WTC11 (cell line): ENCODE measurements around the gene GUF1. TPM values are rescaled to one million over a fixed set of nuclear protein-coding genes. Genes with fewer than 3 reads are reported as not detected.

Source experiments
- ATAC-seq: fragments of 200-7000 bp; cut with Tn5 transposase; 2 replicates; pipeline ENCODE4 v1.10.0; 2021; ENCODE audit warnings: mild to moderate bottlenecking, moderate library complexity
- CTCF ChIA-PET: fragments of 300-600 bp; sonication (Branson Sonifier 250); formaldehyde crosslinking; loops from one replicate; lab custom pipeline; 2021; ENCODE audit warnings: antibody characterized with exemption; lab: Charles Lee
- POLR2A ChIA-PET: fragments of 350-600 bp; sonication (Branson Sonifier 250); formaldehyde crosslinking; loops from one replicate; lab custom pipeline; 2021; ENCODE audit warnings: antibody characterized with exemption; lab: Charles Lee
- DNase-seq: peaks from one replicate; pipeline ENCODE4 v3.0.0; 2021; ENCODE audit warnings: low spot score
- H3K27ac Mint-ChIP-seq: 2 replicates; pipeline ENCODE4 v1.8.0; 2021; ENCODE audit warnings: mixed read lengths
- H3K27me3 Mint-ChIP-seq: 2 replicates; pipeline ENCODE4 v1.8.0; 2021; ENCODE audit warnings: low read depth, mild to moderate bottlenecking, moderate library complexity, mixed read lengths
- H3K36me3 Mint-ChIP-seq: 2 replicates; pipeline ENCODE4 v1.8.0; 2021; ENCODE audit warnings: mixed read lengths
- H3K4me1 Mint-ChIP-seq: 2 replicates; pipeline ENCODE4 v1.8.0; 2022; ENCODE audit warnings: mixed read lengths
- H3K4me3 Mint-ChIP-seq: 2 replicates; pipeline ENCODE4 v1.8.0; 2021; ENCODE audit warnings: mild to moderate bottlenecking, moderate library complexity, mixed read lengths
- H3K9me3 Mint-ChIP-seq: 2 replicates; pipeline ENCODE4 v1.8.0; 2021; ENCODE audit warnings: mixed read lengths
- MXD4 ChIP-seq: fragments of 250-450 bp; sonication (Bioruptor Pico); IDR thresholded peaks from 2 replicates; pipeline ENCODE4 v1.8.0; 2021; ENCODE audit warnings: mild to moderate bottlenecking, moderate library complexity, borderline replicate concordance
- NFE2L1 ChIP-seq: sonication (generic); formaldehyde crosslinking; IDR thresholded peaks from 2 replicates; pipeline ENCODE4 v1.8.1; 2023; ENCODE audit warnings: missing genetic modification reagents
- SMAD3 ChIP-seq: sonication (generic); formaldehyde crosslinking; IDR thresholded peaks from 2 replicates; pipeline ENCODE4 v1.8.0; 2022; ENCODE audit warnings: missing genetic modification reagents, mild to moderate bottlenecking, borderline replicate concordance
- TEAD4 ChIP-seq: sonication (generic); formaldehyde crosslinking; IDR thresholded peaks from 2 replicates; pipeline ENCODE4 v1.8.0; 2022; ENCODE audit warnings: mild to moderate bottlenecking, missing genetic modification reagents
- ZNF138 ChIP-seq: sonication (generic); formaldehyde crosslinking; conservative IDR thresholded peaks from 2 replicates; pipeline ENCODE4 v1.8.1; 2022; ENCODE audit warnings: mild to moderate bottlenecking, moderate library complexity, missing genetic modification reagents
- total RNA-seq: library from RNA; stranded (reverse); gene quantifications from 3 replicates; pipeline ENCODE4 v1.2.3, GENCODE V29; 2021
- TF ChIP-seq, protein P1 (sequence below): sonication (generic); formaldehyde crosslinking; IDR thresholded peaks from 2 replicates; pipeline ENCODE4 v1.8.1; 2022; ENCODE audit warnings: mild to moderate bottlenecking, missing genetic modification reagents, moderate library complexity, borderline replicate concordance
- TF ChIP-seq, protein P2 (sequence below): sonication (generic); formaldehyde crosslinking; IDR thresholded peaks from 2 replicates; pipeline ENCODE4 v1.8.1; 2023; ENCODE audit warnings: mild to moderate bottlenecking, missing genetic modification reagents
- TF ChIP-seq, protein P3 (sequence below): sonication (generic); formaldehyde crosslinking; IDR thresholded peaks from 2 replicates; pipeline ENCODE4 v1.8.1; 2023; ENCODE audit warnings: mild to moderate bottlenecking, missing genetic modification reagents
- TF ChIP-seq, protein P4 (sequence below): sonication (generic); formaldehyde crosslinking; IDR thresholded peaks from 2 replicates; pipeline ENCODE4 v1.8.0; 2022; ENCODE audit warnings: missing genetic modification reagents
- TF ChIP-seq, protein P5 (sequence below): sonication (generic); formaldehyde crosslinking; IDR thresholded peaks from 2 replicates; pipeline ENCODE4 v1.8.1; 2022; ENCODE audit warnings: missing genetic modification reagents, borderline replicate concordance
- TF ChIP-seq, protein P6 (sequence below): fragments of 250-450 bp; sonication (Bioruptor Pico); conservative IDR thresholded peaks from 2 replicates; pipeline ENCODE4 v1.9.0; 2021; ENCODE audit warnings: mild to moderate bottlenecking

Gene GUF1
- total RNA-seq, 1 experiment from 2014 or later, result 37.6 TPM

DNA sequence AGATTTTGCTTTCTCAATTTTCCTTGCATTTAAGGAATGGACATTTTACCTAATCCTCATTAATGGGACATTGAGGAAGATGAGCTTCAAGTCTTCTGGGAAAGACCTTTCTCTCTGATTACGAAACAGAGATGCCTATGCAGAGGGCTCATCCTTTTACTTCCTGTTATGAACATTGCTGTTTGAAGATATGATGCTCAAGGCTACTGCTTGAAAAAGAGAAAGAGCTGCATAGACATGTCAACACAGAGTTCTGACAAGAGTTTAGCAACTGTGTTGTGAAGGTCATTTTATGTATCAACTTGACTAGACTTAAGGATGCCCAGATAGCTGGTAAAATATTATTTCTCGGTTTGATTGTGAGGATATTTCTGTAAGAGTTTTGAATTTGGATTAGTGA is 62.0 kb downstream of the GUF1 start:
- no peaks in the 10 kb centered on the region for H3K9me3 Mint-ChIP-seq
- no peak for ATAC-seq
- H3K36me3 Mint-ChIP-seq, result peaks cover 4% of the 10 kb centered on the region; the same call in 1 of the 2 replicates
- H3K27ac Mint-ChIP-seq, result no peak overlapping the region
- CTCF ChIA-PET, result no interaction called here
- no peak overlapping the region for H3K4me3 Mint-ChIP-seq
- POLR2A ChIA-PET, result no interaction called here
- no peaks in the 10 kb centered on the region; the same call in 1 of the 2 replicates for H3K27me3 Mint-ChIP-seq
- DNase-seq, result no peak
- H3K4me1 Mint-ChIP-seq, result no peaks in the 10 kb centered on the region
- TF ChIP-seq ZNF138 (CRISPR knock-in tag), result no peak
- no peak for TF ChIP-seq MXD4 (CRISPR knock-in tag)
- no peak for TF ChIP-seq SMAD3 (CRISPR knock-in tag)
- TF ChIP-seq, protein P1, sequence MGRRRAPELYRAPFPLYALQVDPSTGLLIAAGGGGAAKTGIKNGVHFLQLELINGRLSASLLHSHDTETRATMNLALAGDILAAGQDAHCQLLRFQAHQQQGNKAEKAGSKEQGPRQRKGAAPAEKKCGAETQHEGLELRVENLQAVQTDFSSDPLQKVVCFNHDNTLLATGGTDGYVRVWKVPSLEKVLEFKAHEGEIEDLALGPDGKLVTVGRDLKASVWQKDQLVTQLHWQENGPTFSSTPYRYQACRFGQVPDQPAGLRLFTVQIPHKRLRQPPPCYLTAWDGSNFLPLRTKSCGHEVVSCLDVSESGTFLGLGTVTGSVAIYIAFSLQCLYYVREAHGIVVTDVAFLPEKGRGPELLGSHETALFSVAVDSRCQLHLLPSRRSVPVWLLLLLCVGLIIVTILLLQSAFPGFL (CRISPR knock-in tag), result no peak
- TF ChIP-seq, protein P2, sequence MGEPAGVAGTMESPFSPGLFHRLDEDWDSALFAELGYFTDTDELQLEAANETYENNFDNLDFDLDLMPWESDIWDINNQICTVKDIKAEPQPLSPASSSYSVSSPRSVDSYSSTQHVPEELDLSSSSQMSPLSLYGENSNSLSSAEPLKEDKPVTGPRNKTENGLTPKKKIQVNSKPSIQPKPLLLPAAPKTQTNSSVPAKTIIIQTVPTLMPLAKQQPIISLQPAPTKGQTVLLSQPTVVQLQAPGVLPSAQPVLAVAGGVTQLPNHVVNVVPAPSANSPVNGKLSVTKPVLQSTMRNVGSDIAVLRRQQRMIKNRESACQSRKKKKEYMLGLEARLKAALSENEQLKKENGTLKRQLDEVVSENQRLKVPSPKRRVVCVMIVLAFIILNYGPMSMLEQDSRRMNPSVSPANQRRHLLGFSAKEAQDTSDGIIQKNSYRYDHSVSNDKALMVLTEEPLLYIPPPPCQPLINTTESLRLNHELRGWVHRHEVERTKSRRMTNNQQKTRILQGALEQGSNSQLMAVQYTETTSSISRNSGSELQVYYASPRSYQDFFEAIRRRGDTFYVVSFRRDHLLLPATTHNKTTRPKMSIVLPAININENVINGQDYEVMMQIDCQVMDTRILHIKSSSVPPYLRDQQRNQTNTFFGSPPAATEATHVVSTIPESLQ (CRISPR knock-in tag), result no peak
- TF ChIP-seq, protein P3, sequence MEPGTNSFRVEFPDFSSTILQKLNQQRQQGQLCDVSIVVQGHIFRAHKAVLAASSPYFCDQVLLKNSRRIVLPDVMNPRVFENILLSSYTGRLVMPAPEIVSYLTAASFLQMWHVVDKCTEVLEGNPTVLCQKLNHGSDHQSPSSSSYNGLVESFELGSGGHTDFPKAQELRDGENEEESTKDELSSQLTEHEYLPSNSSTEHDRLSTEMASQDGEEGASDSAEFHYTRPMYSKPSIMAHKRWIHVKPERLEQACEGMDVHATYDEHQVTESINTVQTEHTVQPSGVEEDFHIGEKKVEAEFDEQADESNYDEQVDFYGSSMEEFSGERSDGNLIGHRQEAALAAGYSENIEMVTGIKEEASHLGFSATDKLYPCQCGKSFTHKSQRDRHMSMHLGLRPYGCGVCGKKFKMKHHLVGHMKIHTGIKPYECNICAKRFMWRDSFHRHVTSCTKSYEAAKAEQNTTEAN (CRISPR knock-in tag), result no peak
- TF ChIP-seq, protein P4, sequence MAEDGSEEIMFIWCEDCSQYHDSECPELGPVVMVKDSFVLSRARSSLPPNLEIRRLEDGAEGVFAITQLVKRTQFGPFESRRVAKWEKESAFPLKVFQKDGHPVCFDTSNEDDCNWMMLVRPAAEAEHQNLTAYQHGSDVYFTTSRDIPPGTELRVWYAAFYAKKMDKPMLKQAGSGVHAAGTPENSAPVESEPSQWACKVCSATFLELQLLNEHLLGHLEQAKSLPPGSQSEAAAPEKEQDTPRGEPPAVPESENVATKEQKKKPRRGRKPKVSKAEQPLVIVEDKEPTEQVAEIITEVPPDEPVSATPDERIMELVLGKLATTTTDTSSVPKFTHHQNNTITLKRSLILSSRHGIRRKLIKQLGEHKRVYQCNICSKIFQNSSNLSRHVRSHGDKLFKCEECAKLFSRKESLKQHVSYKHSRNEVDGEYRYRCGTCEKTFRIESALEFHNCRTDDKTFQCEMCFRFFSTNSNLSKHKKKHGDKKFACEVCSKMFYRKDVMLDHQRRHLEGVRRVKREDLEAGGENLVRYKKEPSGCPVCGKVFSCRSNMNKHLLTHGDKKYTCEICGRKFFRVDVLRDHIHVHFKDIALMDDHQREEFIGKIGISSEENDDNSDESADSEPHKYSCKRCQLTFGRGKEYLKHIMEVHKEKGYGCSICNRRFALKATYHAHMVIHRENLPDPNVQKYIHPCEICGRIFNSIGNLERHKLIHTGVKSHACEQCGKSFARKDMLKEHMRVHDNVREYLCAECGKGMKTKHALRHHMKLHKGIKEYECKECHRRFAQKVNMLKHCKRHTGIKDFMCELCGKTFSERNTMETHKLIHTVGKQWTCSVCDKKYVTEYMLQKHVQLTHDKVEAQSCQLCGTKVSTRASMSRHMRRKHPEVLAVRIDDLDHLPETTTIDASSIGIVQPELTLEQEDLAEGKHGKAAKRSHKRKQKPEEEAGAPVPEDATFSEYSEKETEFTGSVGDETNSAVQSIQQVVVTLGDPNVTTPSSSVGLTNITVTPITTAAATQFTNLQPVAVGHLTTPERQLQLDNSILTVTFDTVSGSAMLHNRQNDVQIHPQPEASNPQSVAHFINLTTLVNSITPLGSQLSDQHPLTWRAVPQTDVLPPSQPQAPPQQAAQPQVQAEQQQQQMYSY (CRISPR knock-in tag), result no peak
- no peak for TF ChIP-seq TEAD4 (CRISPR knock-in tag)
- no peak for TF ChIP-seq NFE2L1 (CRISPR knock-in tag)
- TF ChIP-seq, protein P5, sequence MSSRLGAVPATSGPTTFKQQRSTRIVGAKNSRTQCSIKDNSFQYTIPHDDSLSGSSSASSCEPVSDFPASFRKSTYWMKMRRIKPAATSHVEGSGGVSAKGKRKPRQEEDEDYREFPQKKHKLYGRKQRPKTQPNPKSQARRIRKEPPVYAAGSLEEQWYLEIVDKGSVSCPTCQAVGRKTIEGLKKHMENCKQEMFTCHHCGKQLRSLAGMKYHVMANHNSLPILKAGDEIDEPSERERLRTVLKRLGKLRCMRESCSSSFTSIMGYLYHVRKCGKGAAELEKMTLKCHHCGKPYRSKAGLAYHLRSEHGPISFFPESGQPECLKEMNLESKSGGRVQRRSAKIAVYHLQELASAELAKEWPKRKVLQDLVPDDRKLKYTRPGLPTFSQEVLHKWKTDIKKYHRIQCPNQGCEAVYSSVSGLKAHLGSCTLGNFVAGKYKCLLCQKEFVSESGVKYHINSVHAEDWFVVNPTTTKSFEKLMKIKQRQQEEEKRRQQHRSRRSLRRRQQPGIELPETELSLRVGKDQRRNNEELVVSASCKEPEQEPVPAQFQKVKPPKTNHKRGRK (CRISPR knock-in tag), result no peak
- TF ChIP-seq, protein P6, sequence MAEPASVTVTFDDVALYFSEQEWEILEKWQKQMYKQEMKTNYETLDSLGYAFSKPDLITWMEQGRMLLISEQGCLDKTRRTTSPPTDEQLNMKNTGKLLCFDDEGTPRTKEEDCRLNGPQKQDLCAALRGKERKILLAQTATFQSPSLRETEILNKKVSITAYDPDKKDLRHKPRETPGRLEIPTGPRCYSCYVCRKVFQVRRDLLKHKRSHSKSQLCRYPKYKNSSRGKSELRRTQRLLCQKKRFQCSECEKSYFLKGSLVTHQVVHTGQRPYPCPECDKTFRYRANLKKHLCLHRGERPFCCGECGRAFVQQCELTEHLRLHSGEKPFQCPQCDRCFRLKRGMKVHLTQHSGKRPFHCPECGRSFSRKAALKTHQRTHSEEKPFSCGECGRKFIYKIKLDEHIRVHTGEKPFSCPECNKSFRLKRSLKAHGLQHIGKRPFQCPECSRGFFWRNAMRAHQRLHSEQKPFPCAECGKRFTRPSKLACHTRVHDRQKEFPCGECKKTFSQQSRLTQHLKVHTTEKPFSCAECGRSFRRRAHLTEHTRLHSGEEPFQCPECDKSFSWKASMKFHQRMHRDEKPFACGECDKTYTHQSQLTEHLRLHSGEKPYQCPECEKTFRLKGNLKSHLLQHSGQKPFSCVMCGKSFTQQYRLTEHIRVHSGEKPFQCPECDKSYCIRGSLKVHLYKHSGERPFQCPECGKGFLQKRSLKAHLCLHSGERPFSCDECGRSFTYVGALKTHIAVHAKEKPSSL (CRISPR knock-in tag), result no peak

Other genes with a start within 250 kb of the GUF1 start
- gene KCTD8, start 229.6 kb upstream of the GUF1 start, total RNA-seq, result 3.5 to 3.8 TPM (median 3.6 TPM) in 3 replicates
- gene YIPF7, start 26.8 kb upstream of the GUF1 start, total RNA-seq, result not detected in 3 replicates
- 4.7 to 5.2 TPM (median 4.9 TPM) in 3 replicates for gene GNPDA2, start 48.1 kb downstream of the GUF1 start, total RNA-seq